Upper lobe of right lung (tissue), 1 donor: ENCODE data around the gene ASIC2. TPM values are rescaled to one million over a fixed set of nuclear protein-coding genes. Genes with fewer than 3 reads are reported as not detected.

ENCODE experiments used
- ATAC-seq: fragments of 200-7000 bp; cut with Tn5 transposase; one replicate; pipeline ENCODE4 v1.9.1; 2020; ENCODE audit warnings: mild to moderate bottlenecking, moderate library complexity
- DNase-seq: peaks from one replicate; pipeline ENCODE4 v3.0.0-alpha.2; 2020
- H3K27ac ChIP-seq: fragments of 200-600 bp; one replicate; pipeline ENCODE4 v1.8.0; 2022
- H3K27me3 ChIP-seq: fragments of 200-600 bp; one replicate; pipeline ENCODE4 v1.8.0; 2022; ENCODE audit warnings: mild to moderate bottlenecking
- H3K36me3 ChIP-seq: fragments of 200-600 bp; one replicate; pipeline ENCODE4 v1.8.0; 2022
- H3K4me1 ChIP-seq: fragments of 200-600 bp; one replicate; pipeline ENCODE4 v1.8.0; 2022
- H3K4me3 ChIP-seq: fragments of 200-600 bp; one replicate; pipeline ENCODE4 v1.8.0; 2022; ENCODE audit warnings: mild to moderate bottlenecking
- H3K9me3 ChIP-seq: fragments of 200-600 bp; one replicate; pipeline ENCODE4 v1.8.0; 2022
- intact Hi-C: fragments of 100-400 bp; cut with DNase I; formaldehyde crosslinking; loops from one replicate; pipeline ENCODE4 v1.11.0; 2022
- total RNA-seq: library from RNA; stranded (reverse); fragmentation: NEBNext Ultra II Directional; extraction: Animal tissue kit (Norgen Biotek cat#: 25700); gene quantifications from one replicate; pipeline ENCODE4 v1.2.1, GENCODE V29; 2021
- TF ChIP-seq, protein P1 (sequence below): fragments of 200-600 bp; IDR thresholded peaks from one replicate; pipeline ENCODE4 v1.8.0; 2022; ENCODE audit warnings: antibody characterized with exemption
- donor health status: DM: no; HTN: yes; CAD: no; lungs with severe emphysema.

The ASIC2 gene
- total RNA-seq, 1 donor from 2014 or later: not detected

DNA sequence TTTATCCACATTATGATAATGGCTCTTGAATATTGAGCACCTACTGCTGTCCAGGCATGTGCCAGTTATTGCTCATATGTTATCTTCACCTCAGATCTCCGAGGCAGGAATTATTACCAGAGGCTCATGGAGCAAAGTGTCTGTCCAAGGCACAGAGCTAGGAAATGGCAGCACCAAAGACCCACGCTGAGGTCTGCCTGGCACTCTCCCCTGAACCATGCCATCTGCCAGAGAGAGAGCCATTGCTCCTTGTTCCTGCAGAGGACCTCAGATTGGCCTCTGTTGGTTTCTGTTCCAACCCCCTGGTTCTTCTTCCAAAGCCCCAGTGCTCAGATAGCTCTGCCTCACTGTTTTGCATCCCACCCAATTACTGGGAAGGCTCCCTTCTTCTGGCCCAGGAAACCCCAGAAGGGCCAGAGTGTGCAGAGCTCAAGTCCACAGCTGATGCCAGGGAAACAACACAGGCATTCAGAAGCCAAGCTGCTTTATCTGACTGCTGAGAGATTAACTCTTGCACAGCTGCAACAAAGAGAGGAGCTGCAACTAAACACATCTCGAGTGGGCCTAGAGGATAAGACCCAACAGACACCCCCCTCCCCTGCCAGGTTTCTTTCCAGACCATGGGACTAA lies 5.9 kb downstream of the ASIC2 start:
- DNase-seq (no peak), ATAC-seq (no peak)
- peaks cover 30% of the 10 kb centered on the region for H3K27me3 ChIP-seq
- no peak overlapping the region for H3K4me3 ChIP-seq
- no peaks in the 10 kb centered on the region for H3K36me3 ChIP-seq
- H3K9me3 ChIP-seq: no peaks in the 10 kb centered on the region
- intact Hi-C loops: no loop called here
- H3K4me1 ChIP-seq: peaks cover 9% of the 10 kb centered on the region
- no peak overlapping the region for H3K27ac ChIP-seq
- TF ChIP-seq, protein P1, sequence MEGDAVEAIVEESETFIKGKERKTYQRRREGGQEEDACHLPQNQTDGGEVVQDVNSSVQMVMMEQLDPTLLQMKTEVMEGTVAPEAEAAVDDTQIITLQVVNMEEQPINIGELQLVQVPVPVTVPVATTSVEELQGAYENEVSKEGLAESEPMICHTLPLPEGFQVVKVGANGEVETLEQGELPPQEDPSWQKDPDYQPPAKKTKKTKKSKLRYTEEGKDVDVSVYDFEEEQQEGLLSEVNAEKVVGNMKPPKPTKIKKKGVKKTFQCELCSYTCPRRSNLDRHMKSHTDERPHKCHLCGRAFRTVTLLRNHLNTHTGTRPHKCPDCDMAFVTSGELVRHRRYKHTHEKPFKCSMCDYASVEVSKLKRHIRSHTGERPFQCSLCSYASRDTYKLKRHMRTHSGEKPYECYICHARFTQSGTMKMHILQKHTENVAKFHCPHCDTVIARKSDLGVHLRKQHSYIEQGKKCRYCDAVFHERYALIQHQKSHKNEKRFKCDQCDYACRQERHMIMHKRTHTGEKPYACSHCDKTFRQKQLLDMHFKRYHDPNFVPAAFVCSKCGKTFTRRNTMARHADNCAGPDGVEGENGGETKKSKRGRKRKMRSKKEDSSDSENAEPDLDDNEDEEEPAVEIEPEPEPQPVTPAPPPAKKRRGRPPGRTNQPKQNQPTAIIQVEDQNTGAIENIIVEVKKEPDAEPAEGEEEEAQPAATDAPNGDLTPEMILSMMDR: no peak

DNA sequence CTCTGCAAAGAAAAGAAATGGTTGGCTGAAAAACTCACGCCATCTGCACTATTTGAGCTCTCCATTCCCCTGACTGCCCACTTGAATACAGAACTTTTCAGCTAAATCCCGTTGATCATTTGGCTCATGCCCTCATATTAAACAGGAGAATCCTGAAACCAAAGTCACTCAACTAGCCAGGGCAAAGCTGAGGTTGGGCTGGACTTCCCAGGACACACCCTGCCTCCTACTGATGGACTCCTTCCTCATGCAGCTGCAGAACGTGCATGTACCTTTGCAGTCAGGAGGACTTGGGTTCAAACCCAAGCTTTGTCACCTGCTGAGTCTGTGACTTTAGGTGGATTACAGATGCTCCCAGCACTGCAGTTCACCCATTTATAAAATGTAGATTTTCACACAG lies 7.7 kb downstream of the ASIC2 start:
- H3K27ac ChIP-seq: no peak overlapping the region
- no peak for ATAC-seq
- intact Hi-C loops: no loop called here
- H3K4me1 ChIP-seq: peaks cover 9% of the 10 kb centered on the region
- peaks cover 16% of the 10 kb centered on the region for H3K27me3 ChIP-seq
- TF ChIP-seq, protein P1: no peak
- H3K36me3 ChIP-seq: no peaks in the 10 kb centered on the region
- DNase-seq: no peak
- no peak overlapping the region for H3K4me3 ChIP-seq
- no peaks in the 10 kb centered on the region for H3K9me3 ChIP-seq

DNA sequence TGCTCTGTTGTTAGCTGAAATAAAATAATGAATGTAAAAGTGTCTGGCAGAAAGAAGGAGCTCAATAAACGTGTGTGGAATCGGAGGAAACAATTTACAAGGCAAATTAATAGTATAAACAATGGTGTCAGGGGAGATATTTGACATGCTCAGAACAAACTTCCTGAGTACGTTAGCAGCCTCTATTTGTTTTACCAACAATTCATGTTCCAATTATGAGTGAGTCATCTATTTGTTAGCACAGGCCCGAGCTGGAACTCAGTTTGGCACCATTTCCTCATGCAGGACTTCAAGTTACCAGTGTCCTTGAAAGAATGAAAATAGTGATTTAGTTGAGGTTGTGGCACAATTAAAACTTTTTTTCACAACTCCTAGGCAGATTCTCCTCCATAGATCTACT lies 9.1 kb downstream of the ASIC2 start:
- intact Hi-C loops: no loop called here
- Histone ChIP-seq H3K27ac (no peak overlapping the region), H3K4me1 (peaks cover 9% of the 10 kb centered on the region), H3K27me3 (peaks cover 9% of the 10 kb centered on the region), H3K4me3 (no peak overlapping the region), H3K36me3 (no peaks in the 10 kb centered on the region), H3K9me3 (no peaks in the 10 kb centered on the region)
- TF ChIP-seq, protein P1: no peak
- DNase-seq (no peak), ATAC-seq (peak; percentile 79)

DNA sequence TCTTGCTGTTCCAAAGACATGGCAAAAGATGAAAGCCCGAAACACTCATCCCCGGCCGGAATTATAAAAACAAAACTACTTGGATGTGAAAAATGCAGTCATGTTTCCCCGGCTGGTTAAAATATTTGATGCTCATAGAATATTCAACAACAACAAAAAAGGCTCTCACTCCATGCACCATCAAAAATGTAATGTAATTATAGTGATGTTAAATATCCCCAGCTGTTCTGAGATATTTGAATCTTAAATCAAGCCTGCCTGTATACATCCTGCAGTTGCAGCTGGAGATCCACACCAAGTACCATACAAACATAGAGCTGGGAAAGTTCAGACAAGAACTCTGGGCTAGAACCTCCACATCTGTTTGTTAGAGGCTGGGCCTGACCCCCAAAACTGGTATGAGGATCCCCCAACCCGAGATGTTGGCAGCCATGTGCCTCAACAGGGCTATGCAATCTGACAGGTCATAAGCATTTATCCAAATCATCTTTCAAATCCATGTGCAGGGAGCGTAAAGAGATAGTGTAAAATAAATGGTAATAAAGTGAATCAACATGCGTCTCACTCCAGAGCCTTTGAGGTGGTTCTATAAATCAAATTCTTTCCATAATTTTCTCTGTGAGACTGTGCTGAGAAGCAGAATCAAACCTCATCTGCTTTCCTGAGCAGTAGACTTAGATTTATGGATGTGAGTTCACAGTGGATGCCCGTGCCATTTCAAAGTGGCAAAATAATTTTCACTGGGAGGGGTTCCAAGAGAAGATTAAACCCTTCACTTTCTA lies 12.7 kb downstream of the ASIC2 start:
- Histone ChIP-seq H3K27ac (no peak overlapping the region), H3K36me3 (no peaks in the 10 kb centered on the region), H3K27me3 (no peaks in the 10 kb centered on the region), H3K4me1 (peaks cover 9% of the 10 kb centered on the region), H3K4me3 (no peak overlapping the region), H3K9me3 (no peaks in the 10 kb centered on the region)
- TF ChIP-seq, protein P1: no peak
- intact Hi-C loops: no loop called here
- DNase-seq: no peak
- ATAC-seq: no peak

DNA sequence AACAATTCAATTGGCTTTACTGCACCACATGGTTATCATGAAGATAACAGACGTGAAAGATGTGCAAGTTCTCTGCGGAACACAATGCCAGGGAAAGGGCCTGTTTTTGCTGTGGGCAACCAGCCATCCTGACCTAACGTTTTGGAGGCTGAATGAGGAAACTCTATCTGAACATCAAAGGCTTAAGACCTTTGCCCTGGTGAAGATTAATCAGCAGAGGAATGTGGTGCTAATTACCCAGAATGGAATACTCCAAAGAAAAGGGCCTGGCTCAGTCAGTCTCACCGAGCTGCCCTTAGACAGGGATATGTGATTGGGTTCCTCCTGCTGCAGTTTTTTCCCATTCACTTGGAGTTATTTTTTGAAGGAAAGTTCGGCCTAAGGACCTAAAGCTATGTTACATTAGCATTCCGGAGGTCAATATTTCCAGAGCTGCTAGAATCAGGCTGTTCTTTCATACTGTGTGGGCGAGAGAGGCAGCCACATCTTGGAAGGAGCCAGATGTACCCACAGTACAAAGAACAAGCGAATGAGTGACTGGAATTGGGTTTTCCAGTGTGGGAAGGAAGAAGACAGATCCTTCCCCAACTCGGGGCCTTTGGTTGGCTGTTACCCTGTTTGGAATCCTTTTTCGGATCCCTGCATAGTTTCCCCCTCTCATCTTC lies 15.5 kb downstream of the ASIC2 start:
- H3K4me3 ChIP-seq: no peak overlapping the region
- H3K9me3 ChIP-seq: no peaks in the 10 kb centered on the region
- no peaks in the 10 kb centered on the region for H3K36me3 ChIP-seq
- intact Hi-C loops: no loop called here
- H3K4me1 ChIP-seq: no peaks in the 10 kb centered on the region
- DNase-seq (no peak), ATAC-seq (no peak)
- TF ChIP-seq, protein P1: no peak
- no peaks in the 10 kb centered on the region for H3K27me3 ChIP-seq
- no peak overlapping the region for H3K27ac ChIP-seq
